ENCODE results near the gene MYRIP.

The MYRIP gene

GRCh38 chr3:39905788-39906187 lies 96.4 kb downstream of the MYRIP start:
- no peak for DNase-seq (ENCODE audit: low read depth in 3 of 3)

GRCh38 chr3:39907981-39908380 lies 98.6 kb downstream of the MYRIP start:
- no peak for DNase-seq (ENCODE audit: low read depth in 3 of 3)

GRCh38 chr3:39910135-39910534 lies 100.7 kb downstream of the MYRIP start:
- no peak for DNase-seq (ENCODE audit: low read depth in 3 of 3)

GRCh38 chr3:39910826-39911464 lies 101.5 kb downstream of the MYRIP start:
- DNase-seq (ENCODE audit: low read depth in 3 of 3), result no peak

GRCh38 chr3:39911465-39912309 lies 102.3 kb downstream of the MYRIP start:
- DNase-seq (ENCODE audit: low read depth in 3 of 3), result no peak

- DNase-seq (ENCODE audit: low read depth in 3 of 3), result no peak
These were observed 105.6 kb downstream of the MYRIP start for GRCh38 chr3:39915027-39915426.

- no peak for DNase-seq (ENCODE audit: low read depth in 3 of 3)
These were observed 107.8 kb downstream of the MYRIP start for GRCh38 chr3:39917065-39917773.

GRCh38 chr3:39919281-39919680 lies 109.9 kb downstream of the MYRIP start:
- no peak for DNase-seq (ENCODE audit: low read depth in 3 of 3)

- DNase-seq (ENCODE audit: low read depth in 3 of 3), result no peak
These were observed 110.9 kb downstream of the MYRIP start for GRCh38 chr3:39920271-39920670.

- no peak for DNase-seq (ENCODE audit: low read depth in 3 of 3)
These were observed 118.1 kb downstream of the MYRIP start for GRCh38 chr3:39927479-39927878.

GRCh38 chr3:39933986-39934693 lies 124.7 kb downstream of the MYRIP start:
- DNase-seq (ENCODE audit: low read depth in 3 of 3), result no peak

- DNase-seq (ENCODE audit: low read depth in 3 of 3), result no peak
These were observed 125.3 kb downstream of the MYRIP start for GRCh38 chr3:39934696-39935095.

GRCh38 chr3:39935261-39935660 lies 125.9 kb downstream of the MYRIP start:
- DNase-seq (ENCODE audit: low read depth in 3 of 3), result no peak

GRCh38 chr3:39936848-39937247 lies 127.4 kb downstream of the MYRIP start:
- no peak for DNase-seq (ENCODE audit: low read depth in 3 of 3)

GRCh38 chr3:39937315-39937714 lies 127.9 kb downstream of the MYRIP start:
- DNase-seq (ENCODE audit: low read depth in 3 of 3), result no peak

- DNase-seq (ENCODE audit: low read depth in 3 of 3), result no peak
These were observed 128.5 kb downstream of the MYRIP start for GRCh38 chr3:39937874-39938273.

GRCh38 chr3:39941931-39942330 lies 132.5 kb downstream of the MYRIP start:
- no peak for DNase-seq (ENCODE audit: low read depth in 3 of 3)

- DNase-seq (ENCODE audit: low read depth in 3 of 3), result no peak
These were observed 151.2 kb downstream of the MYRIP start for GRCh38 chr3:39960515-39961191.

- DNase-seq (ENCODE audit: low read depth in 3 of 3), result no peak
These were observed 151.8 kb downstream of the MYRIP start for GRCh38 chr3:39961230-39961629.

GRCh38 chr3:39962581-39962980 lies 153.2 kb downstream of the MYRIP start:
- DNase-seq (ENCODE audit: low read depth in 3 of 3), result no peak

- DNase-seq (ENCODE audit: low read depth in 3 of 3), result no peak
These were observed 156.1 kb downstream of the MYRIP start for GRCh38 chr3:39965461-39965860.

Data from stimulated activated CD4-positive, alpha-beta T cell treated with anti-CD3 and anti-CD28 coated beads, TNF-alpha, amount 100 ng/mL, for 24 hours (primary cell).